Smooth muscle cell (in vitro differentiated cells): ENCODE measurements around the gene PRRT2. TPM values are rescaled to one million over a fixed set of nuclear protein-coding genes. Genes with fewer than 3 reads are reported as not detected.

Experiments
- DNase-seq: peaks from one replicate; lab custom pipeline; 2025; ENCODE audit not compliant: unreplicated experiment; lab: John Stamatoyannopoulos, UW
- H2AFZ ChIP-seq: fragments of 200-600 bp; sonication (generic); 2 replicates; pipeline ENCODE4 v1.6.0; 2016; ENCODE audit warnings: antibody characterized with exemption, low read depth, mild to moderate bottlenecking
- H3F3A ChIP-seq: fragments of 200-600 bp; sonication (generic); 2 replicates; pipeline ENCODE4 v1.6.0; 2017; ENCODE audit warnings: antibody characterized with exemption, low read depth
- H3K27ac ChIP-seq: fragments of 200-600 bp; sonication (generic); 2 replicates; pipeline ENCODE4 v1.5.1; 2016; ENCODE audit warnings: low read depth, mild to moderate bottlenecking
- H3K27me3 ChIP-seq: fragments of 200-600 bp; sonication (generic); 2 replicates; pipeline ENCODE4 v1.6.1; 2016; ENCODE audit warnings: low read depth, mild to moderate bottlenecking
- H3K36me3 ChIP-seq: fragments of 200-600 bp; sonication (generic); 2 replicates; pipeline ENCODE4 v1.5.1; 2016; ENCODE audit warnings: low read depth
- H3K4me1 ChIP-seq: fragments of 200-600 bp; sonication (generic); 2 replicates; pipeline ENCODE4 v1.5.1; 2016; ENCODE audit warnings: low read depth
- H3K4me2 ChIP-seq: fragments of 200-600 bp; sonication (generic); 2 replicates; pipeline ENCODE4 v1.6.0; 2016; ENCODE audit warnings: mild to moderate bottlenecking
- H3K4me3 ChIP-seq: fragments of 200-600 bp; sonication (generic); 2 replicates; pipeline ENCODE4 v1.5.1; 2016; ENCODE audit warnings: mild to moderate bottlenecking
- H3K79me2 ChIP-seq: fragments of 200-600 bp; sonication (generic); 2 replicates; pipeline ENCODE4 v1.6.0; 2016; ENCODE audit warnings: low read depth, mild to moderate bottlenecking
- H3K9ac ChIP-seq: fragments of 200-600 bp; sonication (generic); 2 replicates; pipeline ENCODE4 v1.6.0; 2016; ENCODE audit warnings: low read depth
- H3K9me3 ChIP-seq: fragments of 200-600 bp; sonication (generic); replicated peaks from 2 replicates; pipeline ENCODE4 v1.5.1; 2016; ENCODE audit warnings: low read depth
- H4K20me1 ChIP-seq: fragments of 200-600 bp; sonication (generic); 2 replicates; pipeline ENCODE4 v1.6.0; 2016; ENCODE audit warnings: low read depth
- CTCF ChIP-seq: fragments of 200-600 bp; sonication (generic); IDR thresholded peaks from 2 replicates; pipeline ENCODE4 v1.5.1; 2017; ENCODE audit warnings: borderline replicate concordance, mild to moderate bottlenecking, antibody characterized with exemption; ENCODE audit not compliant: insufficient read depth, poor library complexity, severe bottlenecking
- WGBS: methylation state at CpG from one replicate; pipeline ENCODE4 v1.1.7; 2016; ENCODE audit warnings: low lambda C conversion rate; 5-methylcytosine and 5-hydroxymethylcytosine counted together
- polyA plus RNA-seq: library from polyadenylated mRNA; unstranded; fragments of >200 nt; fragmentation: Nextera tagmentation; extraction: Ambion mirVana; gene quantifications from 2 replicates; pipeline ENCODE4 v1.2.1, GENCODE V29; 2016
- total RNA-seq: library from RNA; depleted of rRNA; stranded (reverse); fragments of >200 nt; gene quantifications from 2 replicates; pipeline ENCODE4 v1.2.3, GENCODE V29; 2014

PRRT2 gene
- total and polyA plus RNA-seq, 2 experiments from 2014 or later, result 12.2 TPM

GRCh38 chr16:29806099-29806579 is 5.9 kb upstream of the PRRT2 start, which contains the start of gene MAZ:
MAZ (plus strand) TSS chr16:29806529; CDS start chr16:29806702, 173 bp downstream.
- no CpG with 5 or more reads among the region's 67 CpGs for WGBS
- H3K79me2 ChIP-seq, result peaks cover 19% of the 10 kb centered on the region
- peaks cover 34% of the 10 kb centered on the region for H3K4me1 ChIP-seq
- H3K4me2 ChIP-seq, result peak within 1 kb of the TSS; percentile 87
- H2AFZ ChIP-seq, result no peak within 1 kb of the TSS
- peaks cover 28% of the 10 kb centered on the region for H4K20me1 ChIP-seq
- no peak for TF ChIP-seq CTCF
- H3K9me3 ChIP-seq, result no peaks in the 10 kb centered on the region
- peak within 1 kb of the TSS; percentile 63 for H3K9ac ChIP-seq
- H3K36me3 ChIP-seq, result no peaks in the 10 kb centered on the region
- DNase-seq, result no peak
- H3K4me3 ChIP-seq, result peak within 1 kb of the TSS; percentile 73
- peak within 1 kb of the TSS; percentile 95 for H3K27ac ChIP-seq
- peaks cover 35% of the 10 kb centered on the region for H3F3A ChIP-seq
- H3K27me3 ChIP-seq, result no peaks in the 10 kb centered on the region

GRCh38 chr16:29806641-29807425 is 5.2 kb upstream of the PRRT2 start:
- peaks cover 19% of the 10 kb centered on the region for H3K79me2 ChIP-seq
- peak overlapping the region; percentile 60 for H3K4me3 ChIP-seq
- WGBS, result 2% methylated on average over 22 of the region's 99 CpGs
- no peak overlapping the region for H2AFZ ChIP-seq
- no peak for TF ChIP-seq CTCF
- peak overlapping the region; percentile 87 for H3K4me2 ChIP-seq
- DNase-seq, result no peak
- H4K20me1 ChIP-seq, result peaks cover 28% of the 10 kb centered on the region
- H3K27ac ChIP-seq, result peak overlapping the region; percentile 95
- peaks cover 35% of the 10 kb centered on the region for H3F3A ChIP-seq
- H3K27me3 ChIP-seq, result no peaks in the 10 kb centered on the region
- H3K36me3 ChIP-seq, result no peaks in the 10 kb centered on the region
- no peaks in the 10 kb centered on the region for H3K9me3 ChIP-seq
- H3K4me1 ChIP-seq, result peaks cover 34% of the 10 kb centered on the region
- peak overlapping the region; percentile 63 for H3K9ac ChIP-seq

- H3K79me2 ChIP-seq, result peaks cover 21% of the 10 kb centered on the region
- H3K27ac ChIP-seq, result peak overlapping the region; percentile 95
- peaks cover 35% of the 10 kb centered on the region for H3F3A ChIP-seq
- WGBS, result under 1% methylated on average over 63 of the region's 69 CpGs
- H2AFZ ChIP-seq, result no peak overlapping the region
- no peaks in the 10 kb centered on the region for H3K36me3 ChIP-seq
- peak overlapping the region; percentile 47 for H3K4me3 ChIP-seq
- peaks cover 28% of the 10 kb centered on the region for H4K20me1 ChIP-seq
- peak; percentile 74 for DNase-seq
- no peaks in the 10 kb centered on the region for H3K27me3 ChIP-seq
- H3K9me3 ChIP-seq, result no peaks in the 10 kb centered on the region
- peak; percentile 45 for TF ChIP-seq CTCF
- peak overlapping the region; percentile 63 for H3K9ac ChIP-seq
- peak overlapping the region; percentile 84 for H3K4me2 ChIP-seq
- H3K4me1 ChIP-seq, result peaks cover 34% of the 10 kb centered on the region
Measured at GRCh38 chr16:29807426-29808218, 4.4 kb upstream of the PRRT2 start.
